ENCODE data around the gene GNAS. TPM values are rescaled to one million over a fixed set of nuclear protein-coding genes. Genes with fewer than 3 reads are reported as not detected.

The GNAS gene
- total RNA-seq, 2 experiments from 2014 or later = 1,022 to 1,326 TPM

GRCh38 chr20:58850693-58851174 is 1.8 kb upstream of the GNAS start, which contains the start of gene GNAS-AS1:
GNAS-AS1 (minus strand) TSS chr20:58850902.
- no peaks in the 10 kb centered on the region for H3K9me3 Mint-ChIP-seq
- peaks cover 59% of the 10 kb centered on the region for H3K27me3 Mint-ChIP-seq
- no peak within 1 kb of the TSS for H3K27ac Mint-ChIP-seq
- peak; percentile 81 for DNase-seq
- ChIA-PET CTCF (interaction anchor here (1.3 to 3.2 kb wide), 2 partner anchors 9 to 200 kb away, joined by 4 to 19 read pairs; partner anchors contain the start of gene STX16), POLR2A (no interaction called here)
- H3K36me3 Mint-ChIP-seq (ENCODE audit: low read depth) = no peaks in the 10 kb centered on the region
- peak within 1 kb of the TSS; percentile 85 for H3K4me3 Mint-ChIP-seq
- peaks cover 49% of the 10 kb centered on the region for H3K4me1 Mint-ChIP-seq

GRCh38 chr20:58851221-58851968 is 1.1 kb upstream of the GNAS start:
- Mint-ChIP-seq H3K9me3 (no peaks in the 10 kb centered on the region), H3K27me3 (peaks cover 59% of the 10 kb centered on the region), H3K4me3 (peak overlapping the region; percentile 85), H3K36me3 (ENCODE audit: low read depth) (no peaks in the 10 kb centered on the region), H3K27ac (no peak overlapping the region), H3K4me1 (peaks cover 49% of the 10 kb centered on the region)
- DNase-seq = no peak
- CTCF ChIA-PET = interaction anchor here (1.2 to 3.2 kb wide), 3 partner anchors 9 to 201 kb away, joined by 3 to 19 read pairs (median 4); partner anchors contain the start of gene STX16
- POLR2A ChIA-PET = no interaction called here

GRCh38 chr20:58851969-58852458 is 502 bp upstream of the GNAS start:
- no peak for DNase-seq
- ChIA-PET POLR2A (interaction anchor here (0.6 kb wide), 1 partner anchor 241 kb away, joined by 5 read pairs; no protein-coding TSS in a partner anchor), CTCF (interaction anchor here (0.9 to 3.2 kb wide), 4 partner anchors 15 to 201 kb away, joined by 3 to 19 read pairs (median 3); partner anchors contain the start of gene STX16)
- peaks cover 61% of the 10 kb centered on the region for H3K27me3 Mint-ChIP-seq
- no peaks in the 10 kb centered on the region for H3K36me3 Mint-ChIP-seq (ENCODE audit: low read depth)
- H3K27ac Mint-ChIP-seq = no peak overlapping the region
- no peaks in the 10 kb centered on the region for H3K9me3 Mint-ChIP-seq
- H3K4me3 Mint-ChIP-seq = peak overlapping the region; percentile 85
- peaks cover 47% of the 10 kb centered on the region for H3K4me1 Mint-ChIP-seq

- POLR2A ChIA-PET = no interaction called here
- Mint-ChIP-seq H3K9me3 (no peaks in the 10 kb centered on the region), H3K27me3 (peaks cover 64% of the 10 kb centered on the region), H3K4me3 (no peak overlapping the region), H3K36me3 (ENCODE audit: low read depth) (no peaks in the 10 kb centered on the region), H3K4me1 (peaks cover 32% of the 10 kb centered on the region), H3K27ac (no peak overlapping the region)
- CTCF ChIA-PET = interaction anchor here (0.6 to 3.2 kb wide), 2 partner anchors 93 to 203 kb away, joined by 3 to 19 read pairs; partner anchors contain the start of gene STX16
- no peak for DNase-seq
Measured at GRCh38 chr20:58853466-58853865, 950 bp downstream of the GNAS start.

GRCh38 chr20:58853976-58854637 is 1.6 kb downstream of the GNAS start:
- H3K4me3 Mint-ChIP-seq = peak overlapping the region; percentile 40
- peaks cover 30% of the 10 kb centered on the region for H3K4me1 Mint-ChIP-seq
- no peak overlapping the region for H3K27ac Mint-ChIP-seq
- H3K9me3 Mint-ChIP-seq = no peaks in the 10 kb centered on the region
- POLR2A ChIA-PET = no interaction called here
- DNase-seq = no peak
- H3K36me3 Mint-ChIP-seq (ENCODE audit: low read depth) = no peaks in the 10 kb centered on the region
- CTCF ChIA-PET = interaction anchor here (0.6 to 3.2 kb wide), 2 partner anchors 93 to 203 kb away, joined by 3 to 19 read pairs; partner anchors contain the start of gene STX16
- H3K27me3 Mint-ChIP-seq = peaks cover 67% of the 10 kb centered on the region

- no peak overlapping the region for H3K4me3 Mint-ChIP-seq
- peaks cover 66% of the 10 kb centered on the region for H3K27me3 Mint-ChIP-seq
- DNase-seq = no peak
- no peak overlapping the region for H3K27ac Mint-ChIP-seq
- H3K9me3 Mint-ChIP-seq = no peaks in the 10 kb centered on the region
- ChIA-PET CTCF (no interaction called here), POLR2A (interaction anchor here (0.6 kb wide), 1 partner anchor 21 kb away, joined by 4 read pairs; no protein-coding TSS in a partner anchor)
- no peaks in the 10 kb centered on the region for H3K36me3 Mint-ChIP-seq (ENCODE audit: low read depth)
- H3K4me1 Mint-ChIP-seq = peaks cover 22% of the 10 kb centered on the region
Measured at GRCh38 chr20:58854638-58855471, 2.3 kb downstream of the GNAS start.

GRCh38 chr20:58855506-58856389 is 3.2 kb downstream of the GNAS start:
- no peak for DNase-seq
- peaks cover 17% of the 10 kb centered on the region for H3K4me1 Mint-ChIP-seq
- ChIA-PET POLR2A (no interaction called here), CTCF (no interaction called here)
- peaks cover 70% of the 10 kb centered on the region for H3K27me3 Mint-ChIP-seq
- H3K4me3 Mint-ChIP-seq = no peak overlapping the region
- no peaks in the 10 kb centered on the region for H3K36me3 Mint-ChIP-seq (ENCODE audit: low read depth)
- no peaks in the 10 kb centered on the region for H3K9me3 Mint-ChIP-seq
- H3K27ac Mint-ChIP-seq = no peak overlapping the region

- Mint-ChIP-seq H3K4me3 (no peak overlapping the region), H3K4me1 (no peaks in the 10 kb centered on the region), H3K27ac (no peak overlapping the region), H3K27me3 (peaks cover 32% of the 10 kb centered on the region), H3K9me3 (no peaks in the 10 kb centered on the region), H3K36me3 (ENCODE audit: low read depth) (no peaks in the 10 kb centered on the region)
- ChIA-PET POLR2A (interaction anchor here (0.6 kb wide), 1 partner anchor 1695 kb away, joined by 6 read pairs; no protein-coding TSS in a partner anchor), CTCF (interaction anchor here (0.7 kb wide), 2 partner anchors 296 to 495 kb away, joined by 3 to 4 read pairs; no protein-coding TSS in a partner anchor)
- no peak for DNase-seq
Measured at GRCh38 chr20:58863044-58863790, 10.7 kb downstream of the GNAS start.

- no peaks in the 10 kb centered on the region for H3K36me3 Mint-ChIP-seq (ENCODE audit: low read depth)
- peaks cover 22% of the 10 kb centered on the region for H3K27me3 Mint-ChIP-seq
- H3K4me1 Mint-ChIP-seq = no peaks in the 10 kb centered on the region
- H3K27ac Mint-ChIP-seq = no peak overlapping the region
- H3K4me3 Mint-ChIP-seq = no peak overlapping the region
- DNase-seq = no peak
- H3K9me3 Mint-ChIP-seq = no peaks in the 10 kb centered on the region
- ChIA-PET POLR2A (no interaction called here), CTCF (no interaction called here)
Measured at GRCh38 chr20:58864346-58864745, 11.8 kb downstream of the GNAS start.

GRCh38 chr20:58865843-58866242 is 13.3 kb downstream of the GNAS start:
- no peaks in the 10 kb centered on the region for H3K9me3 Mint-ChIP-seq
- no peak overlapping the region for H3K27ac Mint-ChIP-seq
- peaks cover 8% of the 10 kb centered on the region for H3K4me1 Mint-ChIP-seq
- DNase-seq = no peak
- no peak overlapping the region for H3K4me3 Mint-ChIP-seq
- CTCF ChIA-PET = interaction anchor here (0.6 kb wide), 1 partner anchor 1248 kb away, joined by 5 read pairs; no protein-coding TSS in a partner anchor
- POLR2A ChIA-PET = no interaction called here
- peaks cover 15% of the 10 kb centered on the region for H3K27me3 Mint-ChIP-seq
- H3K36me3 Mint-ChIP-seq (ENCODE audit: low read depth) = no peaks in the 10 kb centered on the region

GRCh38 chr20:58867211-58867610 is 14.7 kb downstream of the GNAS start:
- H3K27ac Mint-ChIP-seq = no peak overlapping the region
- H3K4me1 Mint-ChIP-seq = peaks cover 10% of the 10 kb centered on the region
- H3K27me3 Mint-ChIP-seq = peaks cover 12% of the 10 kb centered on the region
- no peaks in the 10 kb centered on the region for H3K9me3 Mint-ChIP-seq
- POLR2A ChIA-PET = no interaction called here
- CTCF ChIA-PET = interaction anchor here (0.6 to 2.0 kb wide), 5 partner anchors 10 to 365 kb away, joined by 3 to 6 read pairs (median 3); partner anchors contain the start of gene GNAS
- no peak overlapping the region for H3K4me3 Mint-ChIP-seq
- DNase-seq = no peak
- H3K36me3 Mint-ChIP-seq (ENCODE audit: low read depth) = no peaks in the 10 kb centered on the region
